ENCODE results near the gene SCAF1. TPM values are rescaled to one million over a fixed set of nuclear protein-coding genes. Genes with fewer than 3 reads are reported as not detected.
A peak's percentile ranks its signal among the peaks of the same experiment; 100 is the strongest.

SCAF1 gene
- total RNA-seq, 4 donors from 2014 or later, result 19.2 to 50.9 (median 30.9) TPM

- Histone ChIP-seq H3K27me3 (no peaks in the 10 kb centered on the region), H3K4me3 (peak overlapping the region; percentile 76 to 99 (median 86)), H3K4me1 (peaks cover 45 to 64% (median 57%) of the 10 kb centered on the region in 4 donors), H3K36me3 (peaks cover 2 to 13% (median 11%) of the 10 kb centered on the region in 4 donors), H3K27ac (replicated peaks in 1 of 4) (peak overlapping the region; percentile 88 to 97 (median 94)), H3K9me3 (no peaks in the 10 kb centered on the region)
- DNase-seq (ENCODE audit: extremely low spot score), result peak; percentile 100
- intact Hi-C loops (cut with DNase I), result loop anchor here (5.0 kb wide), 2 partner anchors 35 to 85 kb away; partner anchors contain the start of genes PRR12, RRAS and SCAF1
- no peak for TF ChIP-seq POLR2A (IDR thresholded peaks at IDR 0.05; ENCODE audit: low read depth)
- TF ChIP-seq EP300 (IDR thresholded peaks at IDR 0.05), result no peak
- TF ChIP-seq POLR2AphosphoS5 (IDR thresholded peaks at IDR 0.05), result peak in 1 of 2 donors; percentile 2
- peak in 1 of 3 experiments; percentile 13 for TF ChIP-seq CTCF (IDR thresholded peaks at IDR 0.05)
- WGBS, result 3% methylated on average over 11 of the region's 34 CpGs
Measured at GRCh38 chr19:49676784-49677230, 34.8 kb downstream of the SCAF1 start.

DNA sequence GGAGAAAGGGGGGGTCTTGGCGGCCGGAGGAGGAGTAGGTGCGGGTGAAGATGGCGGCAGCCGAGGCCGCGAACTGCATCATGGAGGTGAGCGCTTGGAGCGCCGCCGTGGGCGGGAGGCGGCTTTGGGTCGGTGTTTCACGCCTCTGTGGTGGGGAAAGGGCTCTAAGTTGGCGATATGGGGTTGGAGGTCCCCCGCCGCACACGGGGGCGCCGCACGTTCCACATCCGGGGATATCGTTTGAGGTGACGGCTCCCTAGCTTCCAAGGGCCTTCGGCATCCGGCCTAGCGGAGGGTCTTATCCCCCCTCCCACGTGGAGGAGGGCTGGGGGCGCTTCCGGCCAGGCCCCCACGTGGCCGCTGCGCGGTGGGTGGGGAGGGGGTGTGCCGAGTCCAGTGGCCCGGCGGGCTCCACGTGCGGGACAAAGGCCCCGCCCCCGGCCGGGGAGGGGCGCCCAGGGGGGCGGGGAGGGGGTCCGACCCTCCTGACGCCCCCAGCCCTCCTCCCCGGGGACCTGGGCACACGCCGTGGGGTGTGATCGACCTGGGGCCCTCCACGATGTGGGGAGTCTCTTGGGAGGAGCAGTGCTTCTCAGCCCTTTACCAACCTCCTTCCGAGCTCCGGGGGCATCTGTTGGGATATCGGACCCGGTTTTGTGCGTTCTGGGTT is 35.4 kb downstream of the SCAF1 start, which contains the start of gene PRMT1:
Gene PRMT1, plus strand, starts transcription at position 41 of the 670 bp plus-strand sequence. Its CDS starts 10 bp downstream, at position 51.
- peak within 1 kb of the TSS; percentile 76 to 99 (median 86) for H3K4me3 ChIP-seq
- 0% methylated on average over 34 of the region's 57 CpGs for WGBS
- H3K27me3 ChIP-seq, result no peaks in the 10 kb centered on the region
- no peak for DNase-seq (ENCODE audit: extremely low spot score)
- H3K27ac ChIP-seq (replicated peaks in 1 of 4), result peak within 1 kb of the TSS; percentile 88 to 97 (median 94)
- peaks cover 39 to 60% (median 51%) of the 10 kb centered on the region in 4 donors for H3K4me1 ChIP-seq
- H3K36me3 ChIP-seq, result peaks cover 7 to 19% (median 16%) of the 10 kb centered on the region in 4 donors
- H3K9me3 ChIP-seq, result no peaks in the 10 kb centered on the region
- TF ChIP-seq POLR2AphosphoS5 (IDR thresholded peaks at IDR 0.05) (peak; percentile 49 to 91), EP300 (IDR thresholded peaks at IDR 0.05) (no peak), POLR2A (IDR thresholded peaks at IDR 0.05; ENCODE audit: low read depth) (peak; percentile 89), CTCF (IDR thresholded peaks at IDR 0.05) (no peak)
- intact Hi-C loops (cut with DNase I), result loop anchor here (5.0 kb wide), 2 partner anchors 35 to 85 kb away; partner anchors contain the start of genes PRR12, RRAS and SCAF1

DNA sequence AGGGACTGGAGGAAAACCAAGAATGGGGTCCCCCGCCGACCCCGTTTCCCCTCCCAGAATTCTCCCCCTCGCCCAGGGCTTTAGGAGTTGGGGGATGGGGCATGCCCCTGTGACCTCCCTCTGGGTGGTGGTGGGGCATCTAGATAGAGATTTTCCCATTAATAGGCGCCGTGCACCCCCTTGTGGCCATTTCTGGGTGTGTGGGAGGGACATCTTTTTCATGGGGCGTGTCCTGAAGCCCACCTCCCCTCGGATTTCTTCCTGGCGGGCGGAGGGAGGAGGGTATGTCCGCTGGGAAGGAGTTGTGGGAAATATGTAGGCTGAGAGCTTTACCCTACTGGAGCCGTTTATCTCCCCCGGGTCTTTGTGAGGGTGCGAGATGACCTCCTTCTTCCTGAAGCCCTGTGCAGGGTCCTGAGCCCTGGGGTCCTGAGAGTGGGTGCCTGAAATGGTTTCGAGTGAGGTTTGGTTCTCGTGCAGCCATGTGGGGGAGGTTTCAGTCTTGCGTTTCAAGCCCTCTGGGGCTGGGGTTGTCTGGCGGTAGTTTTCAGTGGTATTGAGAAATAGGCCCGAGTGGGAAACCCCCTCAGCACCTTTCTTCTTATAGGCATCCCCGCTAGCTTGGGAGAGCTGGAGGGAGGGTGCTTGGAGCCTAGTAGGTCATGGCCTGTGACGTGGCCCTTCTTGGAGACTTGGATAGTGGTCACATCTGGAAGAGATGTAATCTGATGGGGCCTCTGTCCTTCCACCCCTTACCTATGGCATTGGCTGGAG is 36.1 kb downstream of the SCAF1 start:
- Histone ChIP-seq H3K27me3 (no peaks in the 10 kb centered on the region), H3K4me1 (peaks cover 39 to 57% (median 50%) of the 10 kb centered on the region in 4 donors), H3K27ac (replicated peaks in 1 of 4) (peak overlapping the region; percentile 88 to 97 (median 94)), H3K36me3 (peaks cover 15 to 26% (median 22%) of the 10 kb centered on the region in 4 donors), H3K4me3 (peak overlapping the region; percentile 76 to 99 (median 86)), H3K9me3 (no peaks in the 10 kb centered on the region)
- peak; percentile 93 for DNase-seq (ENCODE audit: extremely low spot score)
- intact Hi-C loops (cut with DNase I), result loop anchor here (5.0 kb wide), 2 partner anchors 36 to 86 kb away; partner anchors contain the start of genes PRR12, RRAS and SCAF1
- TF ChIP-seq POLR2AphosphoS5 (IDR thresholded peaks at IDR 0.05) (no peak), POLR2A (IDR thresholded peaks at IDR 0.05; ENCODE audit: low read depth) (no peak), EP300 (IDR thresholded peaks at IDR 0.05) (no peak), CTCF (IDR thresholded peaks at IDR 0.05) (peak; percentile 40 to 63 (median 61))
- WGBS, result 3% methylated on average over 12 of the region's 21 CpGs

DNA sequence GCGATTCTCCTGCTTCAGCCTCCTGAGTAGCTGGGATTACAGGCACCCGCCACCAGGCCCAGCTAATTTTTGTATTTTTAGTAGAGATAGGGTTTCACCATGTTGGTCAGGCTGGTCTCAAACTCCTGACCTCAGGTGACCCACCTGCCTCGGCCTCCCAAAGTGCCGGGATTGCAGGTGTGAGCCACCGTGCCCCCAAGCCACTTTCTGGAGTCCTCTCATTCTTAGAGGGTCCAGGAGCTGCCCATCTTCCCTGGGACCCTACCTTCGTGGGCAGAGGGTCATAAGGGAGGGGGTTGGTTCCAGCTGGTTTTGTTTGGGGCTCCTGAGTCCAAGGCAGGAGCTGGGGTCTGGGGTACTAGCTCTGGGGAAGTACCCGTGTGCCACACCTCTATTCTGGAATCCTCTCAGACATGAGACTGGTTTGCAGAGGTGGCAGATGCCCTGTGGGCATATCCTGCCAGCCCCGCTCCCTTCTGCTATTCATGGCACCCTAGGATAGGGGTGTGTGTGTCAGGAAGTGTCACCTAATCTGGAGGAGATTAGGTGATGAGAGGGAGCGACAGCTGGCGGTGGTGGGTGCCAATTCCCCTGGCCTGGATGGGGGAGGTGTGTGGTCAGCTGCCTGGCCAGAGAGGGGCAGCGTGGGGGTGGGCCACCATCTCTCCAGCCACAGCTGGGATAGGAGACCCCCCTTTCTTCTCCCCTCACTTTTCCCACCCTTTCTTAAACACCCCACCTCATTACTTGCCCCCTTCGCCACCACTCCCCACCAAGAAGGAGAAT is 37.2 kb downstream of the SCAF1 start:
- Histone ChIP-seq H3K9me3 (no peaks in the 10 kb centered on the region), H3K36me3 (peaks cover 24 to 37% (median 32%) of the 10 kb centered on the region in 4 donors), H3K27me3 (no peaks in the 10 kb centered on the region), H3K4me3 (no peak overlapping the region), H3K4me1 (peaks cover 39 to 57% (median 50%) of the 10 kb centered on the region in 4 donors), H3K27ac (replicated peaks in 1 of 4) (peak overlapping the region; percentile 62 to 97 (median 94))
- intact Hi-C loops (cut with DNase I), result loop anchor here (5.0 kb wide), 2 partner anchors 37 to 87 kb away; partner anchors contain the start of genes PRR12, RRAS and SCAF1
- no peak for TF ChIP-seq POLR2A (IDR thresholded peaks at IDR 0.05; ENCODE audit: low read depth)
- TF ChIP-seq CTCF (IDR thresholded peaks at IDR 0.05), result no peak
- no peak for TF ChIP-seq POLR2AphosphoS5 (IDR thresholded peaks at IDR 0.05)
- no peak for TF ChIP-seq EP300 (IDR thresholded peaks at IDR 0.05)
- 70% methylated on average over 7 of the region's 12 CpGs for whole genome bisulfite sequencing
- DNase-seq (ENCODE audit: extremely low spot score), result no peak

Measured in esophagus muscularis mucosa (tissue), 4 donors.